Stimulated activated CD4-positive, alpha-beta T cell treated with anti-CD3 and anti-CD28 coated beads, TNF-alpha, amount 100 ng/mL, for 24 hours (primary cell): ENCODE results near the gene BORCS5.

Experiments used
- DNase-seq, 3 experiments: peaks; one replicate each; pipeline ENCODE4 v3.0.0-alpha.2; 2020; ENCODE audit warnings: low read depth in 3 of 3

BORCS5 gene

GRCh38 chr12:12432364-12432763, 75.5 kb downstream of the BORCS5 start:
- DNase-seq, result no peak

GRCh38 chr12:12433203-12433731, 76.4 kb downstream of the BORCS5 start:
- no peak for DNase-seq

- no peak for DNase-seq
Observed at GRCh38 chr12:12436831-12437345, 80.0 kb downstream of the BORCS5 start.

GRCh38 chr12:12439636-12440035, 82.8 kb downstream of the BORCS5 start:
- DNase-seq, result peak in 2 of 3 experiments; percentile 45 to 54

GRCh38 chr12:12440784-12441428, 84.0 kb downstream of the BORCS5 start:
- DNase-seq, result no peak

GRCh38 chr12:12441429-12441807, 84.5 kb downstream of the BORCS5 start:
- no peak for DNase-seq

GRCh38 chr12:12441843-12442461, 85.1 kb downstream of the BORCS5 start:
- peak in 1 of 3 experiments; percentile 21 for DNase-seq

- no peak for DNase-seq
Observed at GRCh38 chr12:12442548-12443071, 85.7 kb downstream of the BORCS5 start.

- no peak for DNase-seq
Observed at GRCh38 chr12:12443431-12443878, 86.6 kb downstream of the BORCS5 start.

GRCh38 chr12:12445165-12445881, 88.4 kb downstream of the BORCS5 start:
- DNase-seq, result no peak

- no peak for DNase-seq
Observed at GRCh38 chr12:12445882-12446181, 89.0 kb downstream of the BORCS5 start.

- no peak for DNase-seq
Observed at GRCh38 chr12:12446786-12447185, 89.9 kb downstream of the BORCS5 start.

- no peak for DNase-seq
Observed at GRCh38 chr12:12447236-12447635, 90.4 kb downstream of the BORCS5 start.

- no peak for DNase-seq
Observed at GRCh38 chr12:12447837-12448236, 91.0 kb downstream of the BORCS5 start.

GRCh38 chr12:12449533-12450025, 92.7 kb downstream of the BORCS5 start:
- DNase-seq, result no peak

GRCh38 chr12:12450043-12450471, 93.2 kb downstream of the BORCS5 start:
- DNase-seq, result no peak

- no peak for DNase-seq
Observed at GRCh38 chr12:12451098-12451497, 94.2 kb downstream of the BORCS5 start.

- no peak for DNase-seq
Observed at GRCh38 chr12:12452326-12452902, 95.5 kb downstream of the BORCS5 start.

GRCh38 chr12:12453635-12454034, 96.8 kb downstream of the BORCS5 start:
- DNase-seq, result no peak

- no peak for DNase-seq
Observed at GRCh38 chr12:12454315-12454714, 97.4 kb downstream of the BORCS5 start.

- no peak for DNase-seq
Observed at GRCh38 chr12:12456637-12457036, 99.8 kb downstream of the BORCS5 start.
